GM12892 (cell line): ENCODE results near the gene NECTIN4.

Source experiments
- POLR2A ChIP-seq: IDR thresholded peaks from 2 replicates; pipeline ENCODE4 v1.6.1; 2011; ENCODE audit warnings: low read depth, low read length, control low read depth
- TAF1 ChIP-seq: IDR thresholded peaks from 2 replicates; pipeline ENCODE4 v1.6.1; 2011; ENCODE audit warnings: low read depth, mild to moderate bottlenecking, control low read depth, low read length, borderline replicate concordance

- TF ChIP-seq TAF1 (no peak), POLR2A (no peak)
Observed at GRCh38 chr1:161128591-161129420, 39.4 kb upstream of the NECTIN4 start.
